GM21737 (cell line): ENCODE data around the gene GAS2L1.

ENCODE experiments used
- ATAC-seq: cut with Tn5 transposase; IDR thresholded peaks from one replicate; pipeline ENCODE4 v1.9.1; 2021; ENCODE audit warnings: mild to moderate bottlenecking, moderate library complexity; ENCODE audit not compliant: unreplicated experiment

Gene GAS2L1

GRCh38 chr22:29308791-29309262, 2.4 kb downstream of the GAS2L1 start:
- ATAC-seq, result no peak

DNA sequence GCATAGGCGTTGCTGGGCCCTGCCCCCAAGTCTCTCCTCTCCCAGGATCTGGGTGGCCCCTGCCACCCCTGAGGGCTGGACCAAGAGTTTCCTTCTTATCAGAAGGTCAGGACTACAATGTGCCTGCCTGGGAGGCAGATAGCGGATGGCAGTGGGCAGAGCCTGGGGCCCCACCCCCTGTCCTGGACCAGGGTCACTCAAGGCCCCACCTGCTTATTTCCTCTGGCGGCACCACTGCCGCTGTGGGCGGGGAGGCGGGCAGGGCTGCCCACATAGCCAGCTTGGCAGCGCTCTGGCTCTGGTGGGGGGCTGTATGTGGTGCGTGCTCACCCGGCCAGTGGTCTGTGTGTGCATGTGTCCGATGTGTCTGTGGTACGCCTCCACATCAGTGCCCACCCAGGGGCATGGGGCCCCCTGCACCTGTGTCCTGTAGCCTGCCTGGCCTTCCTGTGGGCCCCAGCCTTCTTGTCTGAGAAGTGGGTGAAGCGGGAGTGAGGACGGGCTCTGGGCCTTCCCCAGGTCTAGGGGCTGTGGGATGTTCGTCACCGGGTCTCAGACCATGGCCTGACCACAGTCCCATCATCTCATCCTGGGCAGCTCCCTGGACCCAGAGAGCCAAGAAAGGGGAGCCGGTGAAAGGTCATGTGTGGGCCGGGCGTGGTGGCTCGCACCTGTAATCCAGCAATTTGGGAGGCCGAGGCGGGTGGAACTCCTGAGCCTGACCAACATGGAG, 3.0 kb downstream of the GAS2L1 start:
- ATAC-seq, result no peak

GRCh38 chr22:29310065-29310862, 3.8 kb downstream of the GAS2L1 start:
- no peak for ATAC-seq

DNA sequence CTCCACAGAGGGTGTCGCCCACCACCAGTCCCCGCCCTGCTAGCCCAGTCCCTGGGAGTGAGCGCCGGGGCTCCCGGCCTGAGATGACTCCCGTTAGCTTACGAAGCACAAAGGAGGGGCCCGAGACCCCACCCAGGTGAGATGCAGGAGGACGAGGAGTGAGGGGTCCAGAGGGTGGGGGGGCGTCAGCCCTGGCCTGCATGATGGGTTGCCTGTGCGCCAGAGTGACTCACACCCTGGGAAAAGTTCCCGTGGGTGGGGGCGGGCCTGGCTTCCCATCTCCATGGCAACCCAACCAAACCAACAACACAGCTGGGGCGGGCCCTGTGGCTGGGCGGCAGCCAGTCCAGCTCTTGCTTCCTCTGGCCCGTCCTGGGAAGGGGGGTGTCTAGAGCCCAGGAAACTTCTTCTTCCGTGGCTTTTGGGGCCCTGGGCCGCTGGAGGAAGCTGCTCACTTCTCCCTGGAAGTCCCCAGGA, 4.5 kb downstream of the GAS2L1 start:
- ATAC-seq, result no peak

- ATAC-seq, result no peak
Observed at GRCh38 chr22:29311464-29312217, 5.2 kb downstream of the GAS2L1 start.

GRCh38 chr22:29312218-29313125, 6.0 kb downstream of the GAS2L1 start:
- no peak for ATAC-seq

DNA sequence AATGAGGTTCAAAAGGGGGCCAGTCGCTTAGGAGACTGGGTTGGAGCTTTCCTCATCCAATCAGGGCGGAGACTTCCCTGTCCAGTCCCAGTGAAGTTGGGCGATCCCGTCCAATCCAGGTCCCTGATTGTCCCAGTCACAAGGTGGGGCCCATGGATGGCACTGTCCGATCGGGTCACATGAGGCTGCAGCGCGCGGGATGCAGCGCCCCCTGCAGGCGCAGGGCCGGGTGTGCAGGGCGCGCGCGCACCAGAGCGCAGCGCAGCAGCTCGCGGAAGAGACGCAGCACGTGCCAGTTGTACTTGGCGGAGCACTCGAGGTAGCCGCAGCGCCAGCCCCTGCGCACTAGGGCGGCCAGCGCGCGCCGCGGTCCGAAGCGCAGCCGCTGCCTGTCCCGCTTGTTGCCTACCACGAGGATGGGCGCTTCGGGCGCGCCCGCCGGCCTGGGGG, 6.7 kb downstream of the GAS2L1 start:
- ATAC-seq, result no peak

DNA sequence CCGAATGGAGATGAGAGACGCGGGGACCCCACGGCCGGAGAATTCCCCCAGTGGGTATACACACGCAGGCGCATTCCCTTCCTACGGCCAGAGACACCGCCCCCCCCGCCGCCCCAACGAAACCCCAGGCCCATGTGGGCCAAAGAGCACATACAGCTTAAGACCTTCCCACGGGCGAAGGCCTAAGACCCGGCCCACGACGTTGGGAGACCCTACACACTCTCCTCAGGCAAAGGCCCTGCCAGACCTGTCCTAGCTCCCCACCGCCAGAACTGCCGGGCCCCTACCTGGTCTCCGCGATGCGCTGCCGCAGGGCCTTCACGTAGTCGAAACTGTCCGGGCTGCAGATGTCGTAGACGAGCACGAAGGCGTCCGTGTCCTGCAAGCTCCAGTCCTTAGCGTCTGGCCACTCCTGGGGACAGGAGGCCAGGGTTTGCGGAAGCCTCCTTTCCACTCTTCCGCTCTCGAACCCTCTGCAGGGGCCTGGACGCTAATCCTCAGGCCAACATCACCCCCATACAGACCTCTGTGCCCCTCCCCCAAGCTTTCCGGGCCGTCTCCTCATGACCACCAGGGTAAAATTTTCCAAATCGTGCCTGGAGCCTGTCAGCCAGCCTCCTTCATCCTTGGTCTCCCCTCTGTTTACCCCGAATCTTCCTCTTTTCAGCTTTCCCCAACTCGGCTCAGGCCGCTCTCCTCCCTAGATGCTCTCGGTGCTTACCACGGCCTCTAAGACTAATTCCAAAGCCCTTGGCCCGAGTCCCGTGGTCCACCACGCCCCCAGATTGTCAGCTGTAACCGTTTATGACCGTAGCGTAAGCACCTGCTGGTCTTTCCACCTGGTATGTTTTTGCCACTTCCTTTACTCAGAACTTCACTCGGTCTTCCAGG, 7.4 kb downstream of the GAS2L1 start:
- no peak for ATAC-seq

- no peak for ATAC-seq
Observed at GRCh38 chr22:29314537-29315285, 8.3 kb downstream of the GAS2L1 start.

DNA sequence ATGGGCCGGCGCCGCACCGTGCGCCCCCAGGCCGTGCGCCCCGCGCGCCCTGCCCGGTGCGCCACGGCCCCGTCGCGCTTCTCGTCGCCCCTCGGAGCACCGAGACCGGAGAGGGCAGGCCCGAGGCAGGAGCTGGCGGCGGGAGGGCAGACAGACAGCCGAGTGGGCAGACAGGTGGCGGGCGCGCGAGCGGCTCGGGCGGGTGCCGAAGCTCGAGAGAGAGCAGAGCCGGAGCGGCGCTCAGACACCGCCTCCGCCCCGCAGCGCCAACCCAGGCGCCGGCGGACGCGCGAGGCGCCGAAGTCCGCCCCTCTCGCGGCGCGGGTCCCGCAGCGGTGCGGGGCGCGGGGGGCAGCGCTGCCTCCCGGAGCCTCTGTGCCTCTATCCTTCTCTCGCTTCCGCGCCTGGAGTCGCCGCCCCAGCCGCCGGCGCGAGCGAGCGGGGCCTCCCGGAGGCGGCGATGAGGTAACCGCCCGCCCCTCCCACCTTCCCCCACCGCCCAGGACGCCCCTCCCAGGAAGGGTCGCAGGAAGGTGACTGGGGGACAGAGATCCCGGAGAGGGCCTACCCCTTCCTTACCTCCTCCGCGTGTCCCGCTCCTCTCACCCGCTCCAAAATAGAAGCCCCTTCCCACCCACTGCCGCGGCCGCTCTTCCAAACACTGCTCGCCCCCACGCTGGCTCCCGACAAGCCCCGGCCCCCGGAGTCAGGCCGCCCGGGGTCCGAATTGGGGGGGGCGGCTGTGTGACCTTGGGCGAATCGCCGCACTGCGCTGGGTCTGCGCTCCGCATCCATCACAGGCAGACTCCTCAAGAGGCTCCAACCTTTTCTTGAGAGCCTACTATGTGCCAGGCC, 9.1 kb downstream of the GAS2L1 start, which contains the start of gene RASL10A:
Gene RASL10A (minus strand): TSS at position 412 of the 855 bp plus-strand sequence. CDS start 451 bp downstream, outside the sequence.
- no peak for ATAC-seq

GRCh38 chr22:29316141-29316828, 9.8 kb downstream of the GAS2L1 start:
- ATAC-seq, result no peak

- no peak for ATAC-seq
Observed at GRCh38 chr22:29317827-29318454, 11.5 kb downstream of the GAS2L1 start.

GRCh38 chr22:29319072-29319471, 12.6 kb downstream of the GAS2L1 start:
- ATAC-seq, result no peak

DNA sequence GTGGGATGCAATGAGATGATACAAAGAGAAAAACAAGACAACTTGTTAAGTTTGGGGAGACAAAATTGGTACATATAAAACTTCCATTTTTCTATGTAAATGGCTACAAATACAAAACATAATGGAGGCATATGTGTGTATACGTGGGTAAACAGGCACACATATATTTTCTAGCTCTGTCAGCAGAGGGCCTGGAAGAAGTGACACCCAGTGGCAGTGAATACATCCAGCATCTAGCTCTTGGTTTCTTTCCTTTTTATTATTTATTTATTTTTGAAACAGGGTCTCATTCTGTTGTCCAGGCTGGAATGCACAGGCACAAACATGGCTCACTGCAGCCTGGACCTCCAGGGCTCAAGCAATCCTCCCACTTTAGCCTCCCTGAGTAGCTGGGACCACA, 14.1 kb downstream of the GAS2L1 start:
- ATAC-seq, result no peak

DNA sequence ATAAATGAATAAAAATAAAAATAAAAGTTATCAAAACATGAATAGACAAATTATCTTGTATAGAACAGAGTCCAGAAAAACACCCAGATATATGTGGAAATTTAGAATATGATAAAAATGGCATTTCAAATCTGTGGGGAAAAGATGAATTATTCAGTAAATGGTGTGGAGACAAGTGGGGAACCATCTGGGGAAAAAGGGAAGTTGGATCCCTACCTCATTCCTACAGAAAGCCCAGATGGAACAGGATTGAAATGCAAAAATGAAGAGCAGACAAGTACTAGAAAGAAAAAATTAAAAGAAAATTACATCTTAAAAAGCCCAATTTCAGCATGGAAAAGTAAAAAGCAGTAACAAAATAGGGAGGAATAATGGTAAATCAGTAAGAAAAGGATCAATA, 17.2 kb downstream of the GAS2L1 start:
- no peak for ATAC-seq

DNA sequence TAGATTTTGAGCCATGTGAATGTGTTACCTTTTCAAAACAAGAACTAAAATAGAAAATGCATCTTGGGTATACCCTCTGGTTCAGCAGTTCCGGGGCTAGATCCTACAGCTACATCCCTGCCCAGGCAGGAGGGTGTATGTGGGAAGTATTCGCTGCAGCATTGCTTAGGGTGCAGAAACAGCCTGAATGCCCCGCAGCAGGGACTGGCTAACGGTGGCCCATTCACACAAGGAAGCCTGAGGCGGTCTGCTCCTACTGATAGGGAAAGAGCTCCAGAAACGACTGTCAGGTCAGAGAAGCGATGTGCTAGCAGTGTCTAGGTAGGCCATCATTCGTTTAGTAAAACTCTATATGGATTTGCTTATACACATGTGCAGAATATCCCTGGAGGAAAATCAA, 18.9 kb downstream of the GAS2L1 start:
- no peak for ATAC-seq
